CD4-positive, alpha-beta memory T cell (primary cell): Measurements from ENCODE around the gene RC3H2. TPM values are rescaled to one million over a fixed set of nuclear protein-coding genes. Genes with fewer than 3 reads are reported as not detected.
"Not testable (repeated sequence)": the region's sequence is repeated elsewhere in the genome, so short reads cannot be mapped to it uniquely, and the experiment has no call there.

Experiments used
- CTCF ChIA-PET: fragments of 350-600 bp; sonication (Branson Sonifier 250); formaldehyde crosslinking; loops from one replicate; lab custom pipeline; 2021; ENCODE audit warnings: inconsistent platforms; ENCODE audit not compliant: partially characterized antibody; lab: Charles Lee
- POLR2A ChIA-PET: fragments of 350-600 bp; sonication (Branson Sonifier 250); formaldehyde crosslinking; loops from one replicate; lab custom pipeline; 2021; ENCODE audit not compliant: partially characterized antibody; lab: Charles Lee
- DNase-seq, 5 donors: peaks; one replicate each; pipeline versions ENCODE4 v3.0.0 to v3.0.0-alpha.2; 2020 to 2022; ENCODE audit warnings: mixed read lengths in 1 of 5
- H3K27ac ChIP-seq: one replicate; pipeline ENCODE4 v1.7.0; 2013; ENCODE audit warnings: low read depth, low read length
- H3K27me3 ChIP-seq: 2 replicates; pipeline ENCODE4 v1.7.0; 2013; ENCODE audit warnings: mild to moderate bottlenecking, low read length, moderate library complexity; ENCODE audit not compliant: insufficient read depth
- H3K36me3 ChIP-seq: 2 replicates; pipeline ENCODE4 v1.7.0; 2013; ENCODE audit warnings: mild to moderate bottlenecking, low read length, moderate library complexity; ENCODE audit not compliant: insufficient read depth
- H3K4me1 ChIP-seq: 2 replicates; pipeline ENCODE4 v1.7.0; 2013; ENCODE audit warnings: mild to moderate bottlenecking, low read length, moderate library complexity; ENCODE audit not compliant: insufficient read depth
- H3K4me3 ChIP-seq, 2 donors: one replicate each; pipeline ENCODE4 v1.7.0; 2013; ENCODE audit warnings: low read length in 2 of 2, mild to moderate bottlenecking in 1 of 2
- H3K9me3 ChIP-seq, 2 donors: one replicate each; pipeline ENCODE4 v1.7.0; 2013; ENCODE audit warnings: low read length in 2 of 2, control low read depth in 1 of 2; ENCODE audit not compliant: control insufficient read depth in 1 of 2
- H3K27ac Mint-ChIP-seq, 7 donors: one replicate each; pipeline ENCODE4 v1.8.0; 2020 to 2021; ENCODE audit warnings: mixed read lengths in 7 of 7, mild to moderate bottlenecking in 6 of 7, inconsistent platforms in 3 of 7, moderate library complexity in 3 of 7
- H3K27me3 Mint-ChIP-seq, 2 donors: one replicate each; pipeline ENCODE4 v1.8.0; 2020 to 2021; ENCODE audit warnings: mixed read lengths in 2 of 2
- H3K36me3 Mint-ChIP-seq, 2 donors: one replicate each; pipeline ENCODE4 v1.8.0; 2020 to 2021; ENCODE audit warnings: mixed read lengths in 2 of 2, inconsistent platforms in 1 of 2, mild to moderate bottlenecking in 1 of 2
- H3K4me1 Mint-ChIP-seq, 4 donors: one replicate each; pipeline ENCODE4 v1.8.0; 2020 to 2021; ENCODE audit warnings: mixed read lengths in 4 of 4, mild to moderate bottlenecking in 1 of 4
- H3K4me3 Mint-ChIP-seq, 8 donors: one replicate each; pipeline ENCODE4 v1.8.0; 2020 to 2021; ENCODE audit warnings: mixed read lengths in 8 of 8, mild to moderate bottlenecking in 7 of 8, moderate library complexity in 6 of 8, inconsistent platforms in 3 of 8
- H3K9me3 Mint-ChIP-seq, 8 donors: one replicate each; pipeline ENCODE4 v1.8.0; 2020 to 2021; ENCODE audit warnings: mixed read lengths in 8 of 8, mild to moderate bottlenecking in 5 of 8, inconsistent platforms in 3 of 8, moderate library complexity in 1 of 8
- intact Hi-C: fragments of 100-400 bp; cut with micrococcal nuclease; formaldehyde crosslinking; loops from one replicate; pipeline ENCODE4 v1.15.1; 2023
- polyA plus RNA-seq, 2 donors: library from polyadenylated mRNA; unstranded; fragments of 300-500 nt; fragmentation: Illumina TruSeq; gene quantifications; one replicate each; pipeline ENCODE4 v1.2.3, GENCODE V29; 2021
- total RNA-seq, 2 experiments: library from RNA; stranded (reverse); gene quantifications; one replicate each; pipeline ENCODE4 v1.2.3, GENCODE V29; 2021

Gene RC3H2
- total and polyA plus RNA-seq, 4 experiments from 2014 or later: 18.7 to 70.7 (median 47.0) TPM

GRCh38 chr9:122814545-122814944 is 90.6 kb downstream of the RC3H2 start:
- no peaks in the 10 kb centered on the region for H3K27me3 Mint-ChIP-seq
- H3K36me3 Mint-ChIP-seq: peaks cover 1 to 17% of the 10 kb centered on the region in 2 donors
- peak overlapping the region in 6 of 7 donors; percentile 16 to 90 (median 80) for H3K27ac Mint-ChIP-seq
- Histone ChIP-seq H3K4me3 (no peak overlapping the region), H3K9me3 (no peaks in the 10 kb centered on the region), H3K27ac (no peak overlapping the region), H3K27me3 (no peaks in the 10 kb centered on the region), H3K36me3 (no peaks in the 10 kb centered on the region), H3K4me1 (peaks cover 24% of the 10 kb centered on the region)
- intact Hi-C loops: loop anchor here (5.0 to 10.0 kb wide), 2 partner anchors 530 to 1267 kb away; no protein-coding TSS in a partner anchor
- no peak for DNase-seq
- H3K4me1 Mint-ChIP-seq: peaks cover 18 to 29% (median 21%) of the 10 kb centered on the region in 4 donors
- H3K4me3 Mint-ChIP-seq: peak overlapping the region in 2 of 8 donors; percentile 29 to 39
- CTCF ChIA-PET: interaction anchor here (1.1 to 2.2 kb wide), 4 partner anchors 21 to 716 kb away, joined by 3 to 6 read pairs (median 3); no protein-coding TSS in a partner anchor
- no peaks in the 10 kb centered on the region for H3K9me3 Mint-ChIP-seq
- POLR2A ChIA-PET: no interaction called here

- ChIA-PET POLR2A (no interaction called here), CTCF (interaction anchor here (0.7 to 6.8 kb wide), 5 partner anchors 11 to 714 kb away, joined by 3 to 71 read pairs (median 3); no protein-coding TSS in a partner anchor)
- peaks cover 27% of the 10 kb centered on the region for H3K4me1 ChIP-seq
- peaks cover 0 to 9% of the 10 kb centered on the region in 2 donors for H3K36me3 Mint-ChIP-seq
- no peaks in the 10 kb centered on the region for H3K27me3 ChIP-seq
- no peaks in the 10 kb centered on the region for H3K9me3 Mint-ChIP-seq
- H3K4me3 ChIP-seq: no peak overlapping the region
- H3K4me1 Mint-ChIP-seq: peaks cover 20 to 41% (median 29%) of the 10 kb centered on the region in 4 donors
- H3K27ac ChIP-seq: no peak overlapping the region
- DNase-seq: no peak
- intact Hi-C loops: loop anchor here (5.0 to 10.0 kb wide), 2 partner anchors 532 to 1265 kb away; no protein-coding TSS in a partner anchor
- no peaks in the 10 kb centered on the region for H3K27me3 Mint-ChIP-seq
- H3K4me3 Mint-ChIP-seq: no peak overlapping the region
- no peak overlapping the region for H3K27ac Mint-ChIP-seq
- no peaks in the 10 kb centered on the region for H3K9me3 ChIP-seq
- no peaks in the 10 kb centered on the region for H3K36me3 ChIP-seq
These were observed 92.4 kb downstream of the RC3H2 start for GRCh38 chr9:122812736-122813135.

DNA sequence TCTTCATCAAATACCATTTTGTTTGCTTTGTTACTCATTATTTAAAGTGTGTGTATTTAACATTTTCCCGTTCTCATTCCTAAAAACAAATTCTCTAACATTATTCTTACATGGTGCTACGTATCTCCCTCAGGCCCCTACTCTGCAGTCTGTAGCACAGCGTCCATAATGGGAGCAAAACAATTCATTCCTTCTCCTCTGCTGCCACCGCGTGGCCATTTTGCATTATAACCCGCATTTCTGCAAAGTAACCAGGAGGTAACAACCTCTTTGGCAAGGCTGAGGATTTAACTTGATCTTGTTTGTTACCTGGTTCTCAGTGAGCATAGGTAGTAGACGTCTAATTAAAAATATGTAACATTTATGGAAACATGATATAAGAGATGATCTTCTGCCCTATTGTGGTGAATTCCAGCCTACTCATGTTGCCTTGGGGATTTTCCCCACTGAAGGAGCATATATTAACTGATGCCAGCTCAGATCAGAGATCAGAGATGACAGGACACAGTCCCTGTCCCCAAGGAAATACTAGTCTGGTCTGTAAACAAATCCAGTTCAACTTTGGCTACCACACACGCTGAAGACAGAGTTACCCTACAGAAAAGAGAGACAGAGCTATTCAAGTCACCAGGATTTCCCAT is 94.7 kb downstream of the RC3H2 start:
- H3K4me3 Mint-ChIP-seq: no peak overlapping the region
- Histone ChIP-seq H3K27me3 (no peaks in the 10 kb centered on the region), H3K9me3 (no peaks in the 10 kb centered on the region), H3K4me3 (no peak overlapping the region), H3K27ac (no peak overlapping the region), H3K36me3 (no peaks in the 10 kb centered on the region), H3K4me1 (peaks cover 11% of the 10 kb centered on the region)
- intact Hi-C loops: loop anchor here (1.0 to 10.0 kb wide), 6 partner anchors 311 to 1263 kb away; no protein-coding TSS in a partner anchor
- DNase-seq: peak; percentile 66 to 74 (median 71)
- peaks cover 9 to 32% (median 22%) of the 10 kb centered on the region in 4 donors for H3K4me1 Mint-ChIP-seq
- ChIA-PET POLR2A (interaction anchor here (1.5 kb wide), 1 partner anchor 18 kb away, joined by 4 read pairs; the partner anchor contains the start of gene PDCL), CTCF (interaction anchor here (0.6 to 6.8 kb wide), 20 partner anchors 9 to 1400 kb away, joined by 3 to 71 read pairs (median 4); partner anchors contain the start of gene PDCL)
- H3K27ac Mint-ChIP-seq: no peak overlapping the region
- H3K27me3 Mint-ChIP-seq: no peaks in the 10 kb centered on the region
- H3K36me3 Mint-ChIP-seq: peaks cover 2 to 6% of the 10 kb centered on the region in 2 donors
- H3K9me3 Mint-ChIP-seq: no peaks in the 10 kb centered on the region

DNA sequence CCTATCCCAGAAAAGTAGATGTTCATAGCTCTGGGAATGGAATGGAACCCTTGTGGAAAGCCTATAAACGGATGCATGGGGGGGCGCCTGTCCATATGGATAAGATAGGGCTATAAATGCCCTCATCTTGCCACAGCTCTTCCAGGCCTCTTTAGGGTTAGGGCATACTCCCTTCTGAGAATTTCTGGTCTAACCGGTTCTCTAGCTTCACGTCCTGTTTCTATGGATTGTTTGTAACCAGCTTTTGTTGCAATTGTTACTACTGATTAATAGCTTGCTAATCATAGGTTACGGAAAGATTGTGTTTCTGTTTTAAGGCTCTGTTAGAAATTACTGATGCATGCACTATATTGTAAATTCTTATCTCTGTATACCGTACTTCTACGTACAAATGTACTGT is 95.9 kb downstream of the RC3H2 start:
- H3K4me1 Mint-ChIP-seq: peaks cover 6 to 29% (median 16%) of the 10 kb centered on the region in 4 donors
- H3K4me3 ChIP-seq, H3K9me3 ChIP-seq, H3K9me3 Mint-ChIP-seq, H3K4me3 Mint-ChIP-seq, H3K36me3 ChIP-seq, intact Hi-C loops, H3K27me3 ChIP-seq, H3K27me3 Mint-ChIP-seq, DNase-seq, H3K27ac Mint-ChIP-seq, H3K27ac ChIP-seq: not testable (repeated sequence)
- ChIA-PET POLR2A (interaction anchor here (1.4 kb wide), 1 partner anchor 19 kb away, joined by 3 read pairs; the partner anchor contains the start of gene PDCL), CTCF (interaction anchor here (1.1 to 6.8 kb wide), 12 partner anchors 10 to 1263 kb away, joined by 3 to 71 read pairs (median 8); partner anchors contain the start of gene PDCL)
- peaks cover 2 to 12% of the 10 kb centered on the region in 2 donors for H3K36me3 Mint-ChIP-seq
- peaks cover 10% of the 10 kb centered on the region for H3K4me1 ChIP-seq

GRCh38 chr9:122808141-122808540 is 97.0 kb downstream of the RC3H2 start:
- peaks cover 2 to 12% of the 10 kb centered on the region in 2 donors for H3K36me3 Mint-ChIP-seq
- Histone ChIP-seq H3K27ac (no peak overlapping the region), H3K27me3 (no peaks in the 10 kb centered on the region), H3K36me3 (no peaks in the 10 kb centered on the region), H3K4me3 (no peak overlapping the region), H3K4me1 (peaks cover 10% of the 10 kb centered on the region), H3K9me3 (no peaks in the 10 kb centered on the region)
- H3K27ac Mint-ChIP-seq: peak overlapping the region in 3 of 7 donors; percentile 36 to 57 (median 48)
- no peaks in the 10 kb centered on the region for H3K27me3 Mint-ChIP-seq
- H3K4me3 Mint-ChIP-seq: peak overlapping the region in 2 of 8 donors; percentile 24 to 40
- peaks cover 6 to 29% (median 16%) of the 10 kb centered on the region in 4 donors for H3K4me1 Mint-ChIP-seq
- no peak for DNase-seq
- ChIA-PET POLR2A (interaction anchor here (0.8 to 1.4 kb wide), 2 partner anchors 13 to 20 kb away, joined by 3 read pairs; partner anchors contain the start of gene PDCL), CTCF (interaction anchor here (0.5 to 6.8 kb wide), 11 partner anchors 12 to 713 kb away, joined by 3 to 71 read pairs (median 6); partner anchors contain the start of gene PDCL)
- H3K9me3 Mint-ChIP-seq: no peaks in the 10 kb centered on the region
- intact Hi-C loops: no loop called here

DNA sequence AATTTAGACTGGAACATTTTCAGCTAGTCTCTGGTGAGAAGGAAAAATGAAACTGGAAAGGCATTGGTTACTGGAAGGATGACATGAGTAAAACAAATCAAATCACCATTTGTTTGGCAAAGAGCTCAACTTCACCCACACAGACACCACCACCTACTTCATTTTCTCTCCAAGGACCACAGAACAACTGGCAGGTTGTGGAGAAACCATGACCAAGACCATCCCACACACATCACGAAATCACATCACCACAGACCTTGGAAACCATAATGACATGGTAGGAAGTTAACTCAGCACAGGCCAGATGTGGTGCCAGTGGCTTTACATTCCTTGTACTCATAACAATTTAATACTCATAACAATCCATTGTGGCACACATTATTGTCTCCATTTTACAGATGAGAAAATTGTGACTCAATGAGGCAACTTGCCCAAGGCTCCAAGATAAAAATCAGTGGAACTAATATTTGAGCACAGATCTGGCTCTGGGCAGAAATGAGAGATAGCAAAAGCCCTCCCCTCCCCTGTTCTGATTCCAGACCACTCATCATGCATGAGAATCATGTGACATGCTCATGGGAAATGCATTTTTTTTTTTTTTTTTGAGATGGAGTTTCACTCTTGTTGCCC is 97.8 kb downstream of the RC3H2 start:
- ChIA-PET POLR2A (interaction anchor here (0.8 kb wide), 1 partner anchor 14 kb away, joined by 3 read pairs; no protein-coding TSS in a partner anchor), CTCF (interaction anchor here (1.0 to 6.8 kb wide), 7 partner anchors 21 to 709 kb away, joined by 3 to 71 read pairs (median 18); partner anchors contain the start of gene PDCL)
- no peaks in the 10 kb centered on the region for H3K36me3 ChIP-seq
- no peak overlapping the region for H3K27ac ChIP-seq
- H3K27me3 ChIP-seq: no peaks in the 10 kb centered on the region
- no peaks in the 10 kb centered on the region for H3K9me3 ChIP-seq
- peaks cover 2 to 12% of the 10 kb centered on the region in 2 donors for H3K36me3 Mint-ChIP-seq
- H3K27ac Mint-ChIP-seq: peak overlapping the region in 4 of 7 donors; percentile 18 to 43 (median 24)
- peaks cover 6 to 29% (median 16%) of the 10 kb centered on the region in 4 donors for H3K4me1 Mint-ChIP-seq
- H3K27me3 Mint-ChIP-seq: no peaks in the 10 kb centered on the region
- no peak for DNase-seq
- H3K9me3 Mint-ChIP-seq: no peaks in the 10 kb centered on the region
- peaks cover 10% of the 10 kb centered on the region for H3K4me1 ChIP-seq
- intact Hi-C loops: no loop called here
- H3K4me3 ChIP-seq: no peak overlapping the region
- H3K4me3 Mint-ChIP-seq: peak overlapping the region in 1 of 8 donors; percentile 24
